ENCODE data around the gene MAPT.

GRCh38 chr17:45874151-45874550 lies 20.2 kb upstream of the MAPT start:
- TF ChIP-seq CTCF (IDR thresholded peaks at IDR 0.05; ENCODE audit: low read depth, low read length, poor library complexity, severe bottlenecking) (no peak), EZH2phosphoT487 (IDR thresholded peaks at IDR 0.05; ENCODE audit: borderline replicate concordance, low read length) (no peak)
